C4-2B (cell line): ENCODE results near the gene TIMELESS.

Experiments
- ZFX ChIP-seq: fragments of 450-650 bp; IDR thresholded peaks from 2 replicates; pipeline ENCODE4 v1.6.1; 2017
- TF ChIP-seq, protein P1 (sequence below): fragments of 450-650 bp; conservative IDR thresholded peaks from 2 replicates; pipeline ENCODE4 v1.5.1; 2017; ENCODE audit warnings: mild to moderate bottlenecking

DNA sequence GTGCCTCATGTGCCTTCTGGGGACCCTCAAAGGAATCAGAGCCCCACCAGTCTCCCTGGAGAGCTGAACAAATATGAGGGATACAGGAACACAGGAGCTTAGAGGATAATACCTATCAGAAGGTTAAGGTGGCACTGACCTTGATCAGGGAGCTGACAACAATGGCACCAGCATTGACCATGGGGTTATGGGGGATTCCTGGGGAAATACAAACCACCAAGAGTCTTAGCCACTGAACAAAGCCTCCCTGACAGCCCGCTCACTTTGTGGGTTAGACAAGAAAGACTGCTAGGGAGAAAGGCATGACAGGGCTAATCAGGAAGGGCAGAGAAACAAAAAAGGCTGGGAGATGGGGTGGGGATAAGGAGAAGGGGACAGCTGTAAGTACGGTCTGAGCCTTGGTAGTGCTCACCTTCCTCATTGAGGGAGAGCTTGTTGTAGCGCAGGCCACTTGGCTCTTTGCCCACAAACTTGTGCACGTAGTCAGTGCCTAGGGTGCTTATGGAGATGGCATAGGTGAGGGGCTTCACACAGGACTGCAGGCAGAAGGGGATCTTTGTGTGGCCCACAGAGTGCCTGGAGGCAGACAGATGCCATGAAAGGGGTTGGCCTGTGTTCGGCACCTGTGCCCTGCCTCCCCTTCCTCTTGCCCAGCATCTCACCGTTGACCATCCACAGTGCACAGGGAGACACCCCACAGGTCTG is 28.4 kb upstream of the TIMELESS start:
- TF ChIP-seq, protein P1, sequence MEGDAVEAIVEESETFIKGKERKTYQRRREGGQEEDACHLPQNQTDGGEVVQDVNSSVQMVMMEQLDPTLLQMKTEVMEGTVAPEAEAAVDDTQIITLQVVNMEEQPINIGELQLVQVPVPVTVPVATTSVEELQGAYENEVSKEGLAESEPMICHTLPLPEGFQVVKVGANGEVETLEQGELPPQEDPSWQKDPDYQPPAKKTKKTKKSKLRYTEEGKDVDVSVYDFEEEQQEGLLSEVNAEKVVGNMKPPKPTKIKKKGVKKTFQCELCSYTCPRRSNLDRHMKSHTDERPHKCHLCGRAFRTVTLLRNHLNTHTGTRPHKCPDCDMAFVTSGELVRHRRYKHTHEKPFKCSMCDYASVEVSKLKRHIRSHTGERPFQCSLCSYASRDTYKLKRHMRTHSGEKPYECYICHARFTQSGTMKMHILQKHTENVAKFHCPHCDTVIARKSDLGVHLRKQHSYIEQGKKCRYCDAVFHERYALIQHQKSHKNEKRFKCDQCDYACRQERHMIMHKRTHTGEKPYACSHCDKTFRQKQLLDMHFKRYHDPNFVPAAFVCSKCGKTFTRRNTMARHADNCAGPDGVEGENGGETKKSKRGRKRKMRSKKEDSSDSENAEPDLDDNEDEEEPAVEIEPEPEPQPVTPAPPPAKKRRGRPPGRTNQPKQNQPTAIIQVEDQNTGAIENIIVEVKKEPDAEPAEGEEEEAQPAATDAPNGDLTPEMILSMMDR = no peak
- TF ChIP-seq ZFX = no peak
